ENCODE measurements around the gene DNAL4. TPM values are rescaled to one million over a fixed set of nuclear protein-coding genes. Genes with fewer than 3 reads are reported as not detected.

Gene DNAL4
- total RNA-seq, 2 donors from 2014 or later: 12.3 TPM

GRCh38 chr22:38772623-38772873 lies 21.4 kb downstream of the DNAL4 start:
- H3K9me3 ChIP-seq: no peaks in the 10 kb centered on the region
- peaks cover 0 to 16% of the 10 kb centered on the region in 2 donors for H3K4me1 ChIP-seq
- H3K27me3 ChIP-seq: no peaks in the 10 kb centered on the region
- DNase-seq (ENCODE audit: low spot score): no peak
- TF ChIP-seq CTCF (IDR thresholded peaks at IDR 0.05): no peak
- H3K36me3 ChIP-seq: no peaks in the 10 kb centered on the region
- no peak overlapping the region for H3K27ac ChIP-seq
- H3K4me3 ChIP-seq: no peak overlapping the region

- H3K4me3 ChIP-seq: no peak overlapping the region
- no peak for DNase-seq (ENCODE audit: low spot score)
- H3K9me3 ChIP-seq: no peaks in the 10 kb centered on the region
- H3K36me3 ChIP-seq: no peaks in the 10 kb centered on the region
- no peaks in the 10 kb centered on the region for H3K27me3 ChIP-seq
- H3K27ac ChIP-seq: no peak overlapping the region
- no peak for TF ChIP-seq CTCF (IDR thresholded peaks at IDR 0.05)
- H3K4me1 ChIP-seq: peaks cover 0 to 6% of the 10 kb centered on the region in 2 donors
These were observed 23.5 kb downstream of the DNAL4 start for GRCh38 chr22:38770257-38770949.

- Histone ChIP-seq H3K27me3 (no peaks in the 10 kb centered on the region), H3K9me3 (no peaks in the 10 kb centered on the region), H3K4me1 (peaks cover 0 to 6% of the 10 kb centered on the region in 2 donors), H3K36me3 (no peaks in the 10 kb centered on the region), H3K27ac (no peak overlapping the region), H3K4me3 (no peak overlapping the region)
- no peak for TF ChIP-seq CTCF (IDR thresholded peaks at IDR 0.05)
- no peak for DNase-seq (ENCODE audit: low spot score)
These were observed 25.9 kb downstream of the DNAL4 start for GRCh38 chr22:38768036-38768435.

GRCh38 chr22:38767313-38767712 lies 26.6 kb downstream of the DNAL4 start:
- Histone ChIP-seq H3K4me1 (peaks cover 0 to 6% of the 10 kb centered on the region in 2 donors), H3K27ac (no peak overlapping the region), H3K36me3 (no peaks in the 10 kb centered on the region), H3K9me3 (no peaks in the 10 kb centered on the region), H3K27me3 (no peaks in the 10 kb centered on the region), H3K4me3 (no peak overlapping the region)
- no peak for DNase-seq (ENCODE audit: low spot score)
- no peak for TF ChIP-seq CTCF (IDR thresholded peaks at IDR 0.05)

GRCh38 chr22:38766076-38766777 lies 27.7 kb downstream of the DNAL4 start:
- DNase-seq (ENCODE audit: low spot score): no peak
- H3K4me3 ChIP-seq: no peak overlapping the region
- H3K4me1 ChIP-seq: peaks cover 0 to 6% of the 10 kb centered on the region in 2 donors
- H3K36me3 ChIP-seq: no peaks in the 10 kb centered on the region
- H3K27ac ChIP-seq: no peak overlapping the region
- TF ChIP-seq CTCF (IDR thresholded peaks at IDR 0.05): peak; percentile 54 to 70
- H3K9me3 ChIP-seq: no peaks in the 10 kb centered on the region
- H3K27me3 ChIP-seq: no peaks in the 10 kb centered on the region

Measured in right atrium auricular region (tissue), 2 donors.